GM12891 (cell line): ENCODE results near the gene MSRB2.

Experiments
- PAX5 ChIP-seq: IDR thresholded peaks from 2 replicates; pipeline ENCODE4 v1.6.1; 2011; ENCODE audit warnings: low read length, moderate library complexity, mild to moderate bottlenecking; ENCODE audit not compliant: insufficient read depth, severe bottlenecking
- POLR2A ChIP-seq: IDR thresholded peaks from 2 replicates; pipeline ENCODE4 v1.6.1; 2011; ENCODE audit warnings: low read depth, low read length, control low read depth
- POLR2AphosphoS5 ChIP-seq: IDR thresholded peaks from 2 replicates; pipeline ENCODE4 v1.6.1; 2011; ENCODE audit warnings: low read depth, low read length, control low read depth
- SPI1 ChIP-seq: IDR thresholded peaks from 2 replicates; pipeline ENCODE4 v1.6.1; 2011; ENCODE audit warnings: low read depth, low read length, control low read depth
- TAF1 ChIP-seq: IDR thresholded peaks from 2 replicates; pipeline ENCODE4 v1.6.1; 2011; ENCODE audit warnings: low read depth, low read length, control low read depth

DNA sequence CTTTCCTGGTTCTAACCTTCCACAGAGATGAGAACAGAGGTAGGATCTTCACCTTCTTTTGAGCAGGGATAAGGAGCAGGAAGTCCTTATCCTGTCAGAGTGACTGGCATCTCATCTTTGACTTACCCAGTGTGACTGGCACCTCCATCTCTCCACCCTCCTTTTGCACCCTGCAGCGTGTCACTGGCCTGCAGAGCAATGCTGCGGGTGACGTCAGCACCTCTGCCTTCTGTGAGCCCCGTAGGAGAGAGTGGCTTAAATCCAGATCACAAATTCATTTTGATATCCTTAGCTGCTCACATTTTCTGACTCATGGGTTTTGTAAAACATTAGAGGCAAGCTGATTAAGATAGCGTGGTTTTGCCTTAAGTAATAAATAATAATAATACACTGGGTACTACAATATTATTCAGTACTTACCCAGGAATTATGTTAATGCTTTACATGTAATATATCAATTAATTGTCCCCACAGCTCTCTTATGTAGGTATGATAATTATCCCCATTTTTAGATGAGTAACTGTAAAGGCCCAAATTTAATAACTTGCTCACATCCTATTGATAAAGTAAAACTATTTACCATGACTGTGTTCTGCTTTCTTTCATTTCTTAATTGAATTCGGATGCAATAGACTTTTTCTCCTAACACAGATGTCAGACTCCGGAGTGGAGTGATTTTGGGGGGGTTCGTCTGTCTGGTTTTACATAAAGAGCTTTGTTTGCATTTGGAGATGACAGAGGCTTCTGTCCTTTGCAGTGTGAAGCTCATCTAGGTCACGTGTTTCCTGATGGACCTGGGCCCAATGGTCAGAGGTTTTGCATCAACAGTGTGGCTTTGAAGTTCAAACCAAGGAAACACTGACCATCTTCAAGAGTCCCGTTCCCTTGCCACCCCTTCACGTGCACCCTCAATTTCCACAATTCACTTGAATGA, 24.9 kb downstream of the MSRB2 start:
- no peak for TF ChIP-seq POLR2A
- TF ChIP-seq TAF1 = no peak
- TF ChIP-seq POLR2AphosphoS5 = no peak
- no peak for TF ChIP-seq SPI1
- TF ChIP-seq PAX5 = no peak
